Stimulated activated naive CD8-positive, alpha-beta T cell treated with anti-CD3 and anti-CD28 coated beads, Interleukin-15, Interleukin-2, amounts not matched to agents 100 ng/mL and 50 ng/mL, for 24 hours (primary cell): ENCODE data around the gene TCHH.
"Not testable (repeated sequence)": the region's sequence is repeated elsewhere in the genome, so short reads cannot be mapped to it uniquely, and the experiment has no call there.

Source experiments
- H3K27ac Mint-ChIP-seq: one replicate; pipeline ENCODE4 v1.8.0; 2021; ENCODE audit warnings: mild to moderate bottlenecking, mixed read lengths
- H3K27me3 Mint-ChIP-seq: one replicate; pipeline ENCODE4 v1.8.0; 2021; ENCODE audit warnings: mixed read lengths
- H3K36me3 Mint-ChIP-seq: one replicate; pipeline ENCODE4 v1.8.0; 2021; ENCODE audit warnings: low read depth, mixed read lengths
- H3K4me1 Mint-ChIP-seq: one replicate; pipeline ENCODE4 v1.8.0; 2021; ENCODE audit warnings: low read depth, mixed read lengths
- H3K4me3 Mint-ChIP-seq: one replicate; pipeline ENCODE4 v1.8.0; 2021; ENCODE audit warnings: mild to moderate bottlenecking, mixed read lengths
- H3K9me3 Mint-ChIP-seq: one replicate; pipeline ENCODE4 v1.8.0; 2021; ENCODE audit warnings: mixed read lengths

Gene TCHH

GRCh38 chr1:152115344-152115743, at the start of gene TCHH:
Gene TCHH (minus strand): TSS chr1:152115444. CDS start chr1:152114080, 1,364 bp downstream.
- Mint-ChIP-seq H3K4me1 (no peaks in the 10 kb centered on the region), H3K9me3 (no peaks in the 10 kb centered on the region), H3K36me3 (no peaks in the 10 kb centered on the region), H3K27me3 (peaks cover 39% of the 10 kb centered on the region), H3K27ac (no peak within 1 kb of the TSS), H3K4me3 (no peak within 1 kb of the TSS)

- H3K27me3 Mint-ChIP-seq = peaks cover 6% of the 10 kb centered on the region
- no peak overlapping the region for H3K27ac Mint-ChIP-seq
- H3K9me3 Mint-ChIP-seq = no peaks in the 10 kb centered on the region
- H3K36me3 Mint-ChIP-seq = no peaks in the 10 kb centered on the region
- H3K4me1 Mint-ChIP-seq = peaks cover 7% of the 10 kb centered on the region
- no peak overlapping the region for H3K4me3 Mint-ChIP-seq
These were observed 49.4 kb upstream of the TCHH start for GRCh38 chr1:152164517-152165136.

- no peak overlapping the region for H3K4me3 Mint-ChIP-seq
- H3K27ac Mint-ChIP-seq = no peak overlapping the region
- peaks cover 6% of the 10 kb centered on the region for H3K27me3 Mint-ChIP-seq
- no peaks in the 10 kb centered on the region for H3K9me3 Mint-ChIP-seq
- H3K36me3 Mint-ChIP-seq = no peaks in the 10 kb centered on the region
- H3K4me1 Mint-ChIP-seq = peaks cover 7% of the 10 kb centered on the region
These were observed 47.7 kb upstream of the TCHH start for GRCh38 chr1:152162792-152163463.

GRCh38 chr1:152160576-152160975, 45.3 kb upstream of the TCHH start:
- H3K4me3 Mint-ChIP-seq = no peak overlapping the region
- H3K4me1 Mint-ChIP-seq = peaks cover 3% of the 10 kb centered on the region
- H3K27me3 Mint-ChIP-seq = peaks cover 6% of the 10 kb centered on the region
- no peak overlapping the region for H3K27ac Mint-ChIP-seq
- H3K36me3 Mint-ChIP-seq = no peaks in the 10 kb centered on the region
- H3K9me3 Mint-ChIP-seq = no peaks in the 10 kb centered on the region

- H3K4me1 Mint-ChIP-seq = no peaks in the 10 kb centered on the region
- no peak within 1 kb of the TSS for H3K27ac Mint-ChIP-seq
- no peak within 1 kb of the TSS for H3K4me3 Mint-ChIP-seq
- H3K9me3 Mint-ChIP-seq = no peaks in the 10 kb centered on the region
- no peaks in the 10 kb centered on the region for H3K36me3 Mint-ChIP-seq
- peaks cover 4% of the 10 kb centered on the region for H3K27me3 Mint-ChIP-seq
These were observed 43.9 kb upstream of the TCHH start, which contains the start of gene RPTN for GRCh38 chr1:152159144-152159543. Gene RPTN (minus strand): TSS chr1:152159228. CDS start chr1:152157889, 1,339 bp downstream.

GRCh38 chr1:152153996-152154395, 38.8 kb upstream of the TCHH start:
- peaks cover 2% of the 10 kb centered on the region for H3K9me3 Mint-ChIP-seq
- no peaks in the 10 kb centered on the region for H3K36me3 Mint-ChIP-seq
- peaks cover 6% of the 10 kb centered on the region for H3K27me3 Mint-ChIP-seq
- H3K4me1 Mint-ChIP-seq = no peaks in the 10 kb centered on the region
- no peak overlapping the region for H3K4me3 Mint-ChIP-seq
- H3K27ac Mint-ChIP-seq = no peak overlapping the region

- no peak overlapping the region for H3K27ac Mint-ChIP-seq
- H3K36me3 Mint-ChIP-seq = no peaks in the 10 kb centered on the region
- H3K4me1 Mint-ChIP-seq = no peaks in the 10 kb centered on the region
- H3K4me3 Mint-ChIP-seq = no peak overlapping the region
- H3K9me3 Mint-ChIP-seq = peaks cover 15% of the 10 kb centered on the region
- H3K27me3 Mint-ChIP-seq = peaks cover 12% of the 10 kb centered on the region
These were observed 36.4 kb upstream of the TCHH start for GRCh38 chr1:152151646-152152045.

GRCh38 chr1:152148981-152149380, 33.7 kb upstream of the TCHH start:
- Mint-ChIP-seq H3K27ac (no peak overlapping the region), H3K9me3 (peaks cover 25% of the 10 kb centered on the region), H3K4me3 (no peak overlapping the region), H3K4me1 (no peaks in the 10 kb centered on the region), H3K36me3 (no peaks in the 10 kb centered on the region), H3K27me3 (peaks cover 22% of the 10 kb centered on the region)

GRCh38 chr1:152148051-152148450, 32.8 kb upstream of the TCHH start:
- no peak overlapping the region for H3K27ac Mint-ChIP-seq
- peaks cover 25% of the 10 kb centered on the region for H3K9me3 Mint-ChIP-seq
- peaks cover 27% of the 10 kb centered on the region for H3K27me3 Mint-ChIP-seq
- peaks cover 9% of the 10 kb centered on the region for H3K4me1 Mint-ChIP-seq
- H3K4me3 Mint-ChIP-seq = no peak overlapping the region
- no peaks in the 10 kb centered on the region for H3K36me3 Mint-ChIP-seq

- Mint-ChIP-seq H3K36me3 (no peaks in the 10 kb centered on the region), H3K27ac (no peak overlapping the region), H3K4me3 (no peak overlapping the region), H3K27me3 (peaks cover 35% of the 10 kb centered on the region), H3K9me3 (peaks cover 25% of the 10 kb centered on the region), H3K4me1 (peaks cover 10% of the 10 kb centered on the region)
These were observed 30.5 kb upstream of the TCHH start for GRCh38 chr1:152145769-152146168.

GRCh38 chr1:152144674-152145183, 29.5 kb upstream of the TCHH start:
- Mint-ChIP-seq H3K9me3 (peaks cover 25% of the 10 kb centered on the region), H3K27me3 (peaks cover 44% of the 10 kb centered on the region)
- H3K4me3 Mint-ChIP-seq, H3K36me3 Mint-ChIP-seq, H3K27ac Mint-ChIP-seq, H3K4me1 Mint-ChIP-seq: not testable (repeated sequence)

- no peak overlapping the region for H3K4me3 Mint-ChIP-seq
- H3K9me3 Mint-ChIP-seq = peaks cover 16% of the 10 kb centered on the region
- H3K36me3 Mint-ChIP-seq = no peaks in the 10 kb centered on the region
- peaks cover 53% of the 10 kb centered on the region for H3K27me3 Mint-ChIP-seq
- no peak overlapping the region for H3K27ac Mint-ChIP-seq
- H3K4me1 Mint-ChIP-seq = peaks cover 10% of the 10 kb centered on the region
These were observed 28.1 kb upstream of the TCHH start for GRCh38 chr1:152143150-152143887.

GRCh38 chr1:152141971-152142584, 26.8 kb upstream of the TCHH start:
- H3K4me3 Mint-ChIP-seq = no peak overlapping the region
- H3K27me3 Mint-ChIP-seq = peaks cover 62% of the 10 kb centered on the region
- peaks cover 14% of the 10 kb centered on the region for H3K9me3 Mint-ChIP-seq
- H3K36me3 Mint-ChIP-seq = no peaks in the 10 kb centered on the region
- H3K27ac Mint-ChIP-seq = no peak overlapping the region
- H3K4me1 Mint-ChIP-seq = peaks cover 10% of the 10 kb centered on the region

GRCh38 chr1:152137215-152137614, 22.0 kb upstream of the TCHH start:
- Mint-ChIP-seq H3K36me3 (no peaks in the 10 kb centered on the region), H3K4me3 (no peak overlapping the region), H3K4me1 (no peaks in the 10 kb centered on the region), H3K27ac (no peak overlapping the region), H3K27me3 (peaks cover 77% of the 10 kb centered on the region), H3K9me3 (peaks cover 11% of the 10 kb centered on the region)

- H3K4me3 Mint-ChIP-seq = no peak overlapping the region
- H3K36me3 Mint-ChIP-seq = no peaks in the 10 kb centered on the region
- no peak overlapping the region for H3K27ac Mint-ChIP-seq
- peaks cover 72% of the 10 kb centered on the region for H3K27me3 Mint-ChIP-seq
- H3K9me3 Mint-ChIP-seq = peaks cover 11% of the 10 kb centered on the region
- no peaks in the 10 kb centered on the region for H3K4me1 Mint-ChIP-seq
These were observed 14.9 kb upstream of the TCHH start for GRCh38 chr1:152130186-152130585.
